HTR-8/SVneo (cell line): ENCODE results near the gene IFITM10.
"Not testable (repeated sequence)": the region's sequence is repeated elsewhere in the genome, so short reads cannot be mapped to it uniquely, and the experiment has no call there.

Source experiments
- DNase-seq: peaks from one replicate; pipeline ENCODE4 v3.0.0; 2011; ENCODE audit warnings: low spot score, mixed read lengths; ENCODE audit not compliant: insufficient read length
- FAIRE-seq: peaks from 2 replicates; lab custom pipeline; 2011; peaks lifted over from hg19 to GRCh38; lab: Jason Lieb, UNC

The IFITM10 gene

DNA sequence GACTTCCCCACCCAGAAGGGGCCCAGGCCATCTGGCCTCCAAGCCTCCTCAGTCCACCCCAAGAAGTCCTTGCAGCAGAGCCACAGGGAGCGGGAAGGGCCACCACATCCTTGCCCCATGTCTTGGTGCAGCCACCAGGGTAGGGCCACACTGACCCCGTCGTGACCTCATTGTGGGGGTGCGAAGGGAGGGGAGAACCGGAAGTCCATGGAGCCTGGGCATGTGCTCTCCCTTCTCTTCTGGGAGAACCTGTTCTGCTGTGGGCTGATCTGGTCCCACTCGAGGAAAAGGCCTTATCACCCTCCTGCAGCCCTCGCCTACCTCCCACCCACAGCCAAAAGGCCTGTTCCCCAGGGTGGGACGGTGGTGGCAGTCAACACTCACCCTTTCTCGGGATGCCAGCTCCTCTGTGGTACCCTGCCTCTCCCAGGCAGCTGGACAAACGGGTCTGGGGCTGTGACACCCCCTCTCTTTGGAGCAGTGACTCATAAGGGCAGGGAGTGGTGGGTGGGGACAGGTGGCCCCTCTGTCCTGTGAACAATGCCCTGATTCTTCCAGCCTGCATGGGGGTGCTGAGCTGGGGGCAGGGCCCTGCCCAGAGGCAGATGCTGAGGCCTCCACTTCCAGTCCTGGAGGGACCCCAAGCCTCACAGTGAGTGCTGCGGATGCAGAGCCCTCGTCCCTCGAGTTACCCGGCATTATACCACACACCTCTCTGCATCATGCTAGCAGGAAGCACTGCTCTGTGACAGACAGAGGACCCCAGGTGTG, 27.9 kb upstream of the IFITM10 start:
- no peak for DNase-seq
- FAIRE-seq: no peak

DNA sequence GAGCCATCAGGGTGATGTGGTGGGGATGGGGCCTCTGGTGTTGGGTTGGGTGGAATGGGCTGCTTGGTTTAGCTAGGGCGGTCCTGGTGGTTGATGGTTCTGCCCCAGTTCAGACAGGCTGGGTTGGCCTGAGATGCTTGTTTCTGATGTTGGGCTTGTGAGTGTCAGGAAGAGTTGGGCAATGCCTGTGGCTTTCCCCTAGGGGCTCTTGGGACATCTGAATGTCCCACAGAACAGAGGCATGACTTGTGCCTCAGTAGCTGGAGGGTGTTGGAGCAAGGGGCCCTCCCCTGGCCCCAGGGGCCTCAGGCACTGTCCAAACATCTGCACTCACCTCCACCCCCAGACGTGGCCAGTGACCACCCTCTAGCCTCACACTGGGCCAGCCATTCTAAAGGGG, 27.3 kb upstream of the IFITM10 start:
- FAIRE-seq (no peak), DNase-seq (no peak)

DNA sequence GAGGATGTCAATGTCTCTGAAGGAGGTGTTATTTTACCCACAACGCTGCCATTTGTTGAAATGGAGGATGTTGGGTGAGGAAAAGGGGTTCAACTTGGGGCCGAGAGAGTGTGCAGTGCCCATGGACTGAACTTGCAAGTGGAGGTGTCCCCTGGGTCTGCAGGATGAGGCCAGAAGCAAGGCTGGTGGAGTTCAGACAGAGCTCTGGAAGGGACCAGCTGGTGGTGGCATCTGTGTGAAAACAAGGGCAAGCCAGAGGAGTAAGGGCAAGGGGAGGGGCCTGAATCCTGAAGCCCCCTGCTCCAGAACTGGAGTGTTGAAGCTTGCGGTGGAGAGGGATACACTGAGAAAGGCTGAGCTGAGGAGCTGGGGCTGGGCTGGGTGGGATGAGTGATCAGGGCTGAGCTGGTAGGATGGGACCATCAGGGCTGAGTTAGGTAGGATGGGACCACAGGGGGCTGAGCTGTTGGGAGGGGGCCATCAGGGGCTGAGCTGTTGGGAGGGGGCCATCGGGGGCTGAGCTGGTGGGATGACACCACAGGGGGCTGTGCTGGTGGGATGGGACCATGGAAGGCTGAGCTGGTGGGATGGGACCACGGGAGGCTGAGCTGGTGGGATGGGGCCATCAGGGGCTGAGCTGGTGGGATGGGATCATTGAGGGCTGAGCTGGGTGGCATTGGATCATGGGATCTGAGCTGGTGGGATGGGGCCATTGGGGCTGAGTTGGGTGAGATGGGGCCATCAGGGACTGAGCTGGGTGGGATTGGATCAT, 26.7 kb upstream of the IFITM10 start:
- FAIRE-seq: no peak

DNA sequence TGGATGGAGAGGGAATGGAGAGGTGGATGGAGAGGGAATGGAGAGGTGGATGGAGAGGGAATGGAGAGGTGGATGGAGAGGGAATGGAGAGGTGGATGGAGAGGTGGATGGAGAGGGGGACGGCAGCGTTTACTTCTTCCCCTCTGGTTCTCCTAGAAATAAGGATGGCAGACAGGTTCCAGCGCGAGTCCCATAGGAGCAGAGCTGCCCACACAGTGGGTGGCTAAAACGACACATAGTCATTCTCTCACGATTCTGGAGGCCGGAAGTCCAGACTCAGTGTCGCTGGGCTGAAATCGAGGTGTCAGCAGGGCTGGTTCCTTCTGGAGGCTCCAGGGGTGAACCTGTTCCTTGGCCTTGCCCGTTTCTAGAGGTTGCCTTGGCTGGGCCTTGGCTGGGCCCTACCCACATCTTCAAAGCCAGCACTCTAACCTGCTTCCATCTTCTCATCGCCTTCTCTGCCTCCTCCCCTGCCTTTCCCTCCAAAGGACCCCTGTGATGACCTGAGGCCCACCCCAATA, 26.0 kb upstream of the IFITM10 start:
- no peak for FAIRE-seq
- DNase-seq: no peak

More for the DNA sequence above, 26.7 kb upstream of the IFITM10 start:
- no peak for DNase-seq

DNA sequence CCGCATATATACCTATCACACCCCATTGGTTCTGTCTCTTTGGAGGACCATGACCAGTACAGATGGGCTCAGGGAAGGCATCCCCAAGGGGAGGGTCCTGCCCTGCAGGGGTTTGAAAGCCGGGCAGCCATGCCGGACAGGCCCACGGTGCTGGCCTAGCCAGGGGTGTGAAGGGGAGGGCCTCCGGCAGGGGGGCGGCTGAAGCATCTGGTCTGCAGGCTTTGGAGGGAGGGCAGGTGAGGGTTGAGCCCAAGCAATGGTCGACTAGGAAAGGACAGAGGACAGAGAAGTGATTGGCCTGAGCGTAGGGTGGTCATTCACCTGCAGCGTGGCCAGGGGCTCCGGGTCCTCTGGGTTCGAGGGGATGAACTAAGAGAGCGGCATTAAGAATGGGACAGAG, 24.5 kb upstream of the IFITM10 start:
- DNase-seq (no peak), FAIRE-seq (no peak)

DNA sequence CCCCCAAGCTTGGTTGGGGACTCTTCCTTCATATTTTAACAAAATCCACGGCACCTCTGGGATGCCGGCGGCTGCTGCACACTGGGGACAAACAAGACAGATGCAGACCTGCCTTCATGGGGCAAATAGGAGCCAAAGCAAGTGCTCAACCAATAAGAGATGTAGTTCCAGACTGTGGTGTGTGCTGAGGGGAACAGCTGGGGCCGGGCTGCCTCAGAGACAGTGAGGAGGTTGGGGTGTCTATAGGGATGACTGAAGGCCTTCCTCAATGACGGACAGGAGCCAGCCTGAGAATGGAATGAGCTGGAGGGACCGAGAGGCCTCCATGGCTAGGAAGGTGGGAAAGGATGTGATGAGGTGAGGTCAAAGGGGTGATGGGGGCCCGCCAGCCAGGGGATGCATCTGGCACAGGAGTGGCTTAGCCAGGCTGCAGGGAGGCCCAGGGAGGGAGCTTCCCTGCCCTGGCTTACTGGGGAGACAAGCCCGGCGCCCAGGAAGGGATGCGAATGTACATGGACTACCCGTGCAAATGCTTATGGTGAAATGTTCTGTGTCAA, 23.7 kb upstream of the IFITM10 start:
- no peak for DNase-seq
- peak; percentile 13 for FAIRE-seq

DNA sequence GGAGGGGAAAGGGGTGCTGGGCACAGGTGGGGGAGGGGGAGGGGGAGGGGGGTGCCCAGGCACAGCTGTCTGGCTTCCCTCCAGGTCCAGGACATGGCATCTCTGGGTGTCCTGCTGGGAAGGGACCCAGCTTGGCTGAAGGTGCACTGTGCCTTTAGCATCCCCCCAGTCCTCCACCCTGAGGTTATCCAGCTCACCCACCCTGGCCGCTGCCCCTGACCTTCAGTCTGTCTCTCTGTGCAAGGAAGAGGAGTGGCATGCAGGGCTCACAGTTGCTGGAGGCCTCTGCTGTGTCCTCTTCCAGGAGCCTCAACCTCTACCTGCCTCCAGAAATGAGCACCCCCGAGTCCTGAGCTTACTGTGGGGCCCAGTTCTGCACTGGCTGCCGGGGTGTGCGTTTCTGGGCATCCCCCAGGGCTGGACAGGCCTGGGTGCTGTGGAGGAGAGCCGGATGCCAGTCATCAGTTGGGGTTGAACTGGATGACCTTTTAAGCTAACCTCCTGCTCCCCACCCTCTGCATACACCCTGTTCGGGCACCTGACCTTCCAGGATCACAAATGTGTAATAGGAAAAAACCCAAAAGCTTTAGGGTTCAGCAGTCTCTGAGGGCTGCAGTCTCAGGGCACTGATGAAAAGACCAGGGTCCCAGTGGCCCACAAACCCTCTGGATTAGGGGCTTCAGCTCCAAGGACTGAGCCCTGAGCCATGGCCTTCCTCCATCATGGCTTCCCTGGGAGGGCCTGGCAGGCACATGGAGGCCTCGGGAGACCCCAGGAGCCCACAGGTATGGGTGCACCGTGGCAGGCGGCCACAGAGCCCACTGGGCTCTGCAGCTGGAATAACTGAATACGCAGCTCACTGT, 23.0 kb upstream of the IFITM10 start:
- no peak for DNase-seq
- FAIRE-seq: peak; percentile 72

DNA sequence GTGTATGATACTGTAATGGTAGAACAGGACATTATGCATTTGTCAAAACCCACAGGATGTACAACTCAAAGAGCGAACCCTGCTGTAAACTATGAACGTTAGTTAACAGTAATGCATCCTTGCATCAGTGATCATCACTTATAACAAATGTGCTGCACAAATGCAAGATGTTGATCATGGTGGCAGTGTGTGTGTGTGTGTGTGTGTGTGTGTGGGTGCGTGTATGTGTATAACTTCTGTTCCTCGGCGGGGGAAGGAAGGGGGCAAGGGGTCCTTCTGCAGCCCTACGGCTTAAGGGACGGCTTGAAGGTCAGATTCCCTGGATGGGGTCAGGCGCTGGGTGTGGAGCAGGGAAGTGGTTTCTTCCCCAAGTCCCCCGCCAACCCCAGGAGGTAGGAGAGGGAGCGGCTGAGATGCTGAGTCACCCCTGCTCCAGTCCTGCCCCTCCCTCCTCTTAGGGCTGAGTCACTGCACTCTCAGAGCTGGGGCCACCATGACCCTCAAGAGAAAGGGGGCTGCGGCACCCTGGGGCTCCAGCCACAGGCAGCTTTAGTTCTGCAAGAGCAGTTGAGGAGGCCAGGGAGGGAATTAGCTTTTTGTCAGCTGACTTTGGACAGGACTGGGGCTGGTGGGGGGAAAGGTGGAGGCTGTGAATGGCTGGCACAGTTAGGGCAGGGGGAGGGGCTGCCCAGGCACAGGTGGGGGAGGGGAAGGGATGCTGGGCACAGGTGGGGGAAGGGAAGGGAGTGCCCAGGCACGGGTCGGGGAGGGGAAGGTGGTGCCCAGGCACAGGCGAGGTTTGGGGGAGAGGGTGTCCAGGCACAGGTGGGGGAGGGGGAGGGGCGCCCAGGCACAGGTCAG, 22.1 kb upstream of the IFITM10 start:
- FAIRE-seq (peak; percentile 89), DNase-seq (peak; percentile 92)

DNA sequence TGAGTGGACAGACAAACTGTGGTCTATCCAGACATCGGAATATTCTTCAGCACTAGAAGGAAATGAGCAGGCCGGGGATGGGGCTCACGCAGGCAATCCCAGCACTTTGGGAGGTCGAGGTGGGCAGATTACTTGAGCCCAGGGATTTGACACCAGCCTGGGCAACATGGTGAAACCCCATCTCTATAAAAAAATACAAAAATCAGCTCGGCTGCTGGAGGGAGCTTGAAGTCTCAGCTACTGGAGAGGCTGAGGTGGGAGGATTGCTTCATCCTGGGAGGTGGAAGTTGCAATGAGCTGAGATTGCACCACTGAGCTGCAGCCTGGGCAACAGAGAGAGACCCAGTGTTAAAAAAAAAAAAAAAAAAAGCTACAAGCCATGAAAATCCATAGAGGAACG, 21.3 kb upstream of the IFITM10 start:
- DNase-seq: no peak
- FAIRE-seq: no peak

DNA sequence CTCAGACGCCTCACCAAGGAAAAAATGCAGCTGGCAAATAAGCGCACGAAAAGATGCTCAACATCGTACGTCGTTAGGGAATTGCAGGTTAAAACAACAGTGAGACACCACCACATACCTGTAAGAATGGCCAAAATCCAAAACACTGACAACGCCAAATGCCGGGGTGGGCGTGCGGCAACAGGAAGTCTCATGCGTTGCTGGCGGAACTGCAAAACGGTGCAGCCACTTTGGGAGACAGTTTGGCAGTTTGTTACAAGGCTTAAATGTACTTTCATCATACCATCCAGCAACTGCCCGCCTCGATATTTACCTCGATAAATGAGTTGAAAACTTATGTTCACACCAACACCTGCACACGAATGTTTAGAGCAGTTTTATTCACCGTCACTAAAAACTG, 20.9 kb upstream of the IFITM10 start:
- FAIRE-seq: peak; percentile 16

DNA sequence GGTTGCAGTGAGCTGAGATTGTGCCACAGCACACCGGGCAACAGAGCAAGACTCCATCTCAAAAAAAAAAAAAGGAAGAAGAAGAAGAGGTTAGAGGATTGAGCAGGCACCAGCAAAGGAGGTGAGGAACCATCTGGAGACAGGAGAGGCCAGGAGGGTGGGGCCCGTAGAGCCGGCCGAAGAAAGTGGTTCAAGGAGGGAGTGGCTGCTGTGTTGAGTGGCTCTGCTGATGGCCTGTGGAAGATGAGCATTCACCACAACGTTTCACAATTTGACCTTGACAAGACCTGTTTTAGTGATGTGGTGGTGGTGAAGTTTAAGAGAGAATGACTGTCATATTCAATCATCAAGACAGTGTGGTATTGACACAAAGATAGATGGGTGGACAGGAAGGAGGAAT, 20.1 kb upstream of the IFITM10 start:
- DNase-seq (no peak), FAIRE-seq (peak; percentile 9)

More for the DNA sequence above, 20.9 kb upstream of the IFITM10 start:
- DNase-seq: no peak

DNA sequence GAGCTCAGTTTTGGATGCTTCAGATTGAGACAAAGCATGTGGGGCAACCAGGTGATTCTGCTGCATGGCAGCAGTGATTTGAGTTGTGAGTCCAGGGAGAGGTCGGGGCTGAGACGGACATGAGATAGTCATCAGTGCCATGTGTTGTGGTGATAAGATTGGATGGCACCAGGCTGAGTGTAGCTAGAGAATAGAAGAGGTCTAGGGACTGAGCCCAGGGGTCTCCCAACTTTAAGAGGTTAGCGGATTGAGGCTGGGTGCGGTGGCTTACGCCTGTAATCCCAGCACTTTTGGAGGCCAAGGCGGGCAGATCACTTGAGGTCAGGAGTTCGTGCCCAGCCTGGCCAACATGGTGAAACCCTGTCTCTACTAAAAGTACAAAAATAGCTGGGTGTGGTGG, 19.7 kb upstream of the IFITM10 start:
- FAIRE-seq: no peak
- DNase-seq: no peak

DNA sequence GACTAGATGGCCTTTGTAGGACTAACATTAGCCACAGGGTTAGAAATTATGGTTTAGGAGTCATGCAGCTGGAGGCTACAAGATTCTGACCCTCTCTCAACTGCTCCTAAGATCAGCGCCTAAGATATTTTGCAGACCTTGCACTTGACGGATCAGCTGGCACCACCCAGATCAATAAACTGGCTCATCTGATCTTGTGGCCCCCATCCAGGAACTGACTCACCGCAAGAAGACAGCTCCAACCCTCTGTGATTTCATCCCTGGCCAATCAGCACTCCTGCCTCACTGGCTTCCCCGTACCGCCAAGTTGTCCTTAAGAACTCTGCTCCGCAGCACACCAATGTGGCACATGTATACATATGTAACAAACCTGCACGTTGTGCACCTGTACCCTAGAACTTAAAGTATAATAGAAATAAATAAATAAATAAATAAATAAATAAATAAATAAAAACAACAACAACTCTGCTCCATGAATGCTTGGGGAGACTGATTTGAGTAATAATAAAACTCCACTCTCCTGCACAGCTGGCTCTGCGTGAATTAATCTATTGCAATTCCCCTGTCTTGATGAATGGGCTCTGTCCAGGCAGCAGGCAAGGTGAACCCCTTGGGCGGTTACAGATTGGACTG, 19.0 kb upstream of the IFITM10 start:
- not testable (repeated sequence) for FAIRE-seq, DNase-seq

DNA sequence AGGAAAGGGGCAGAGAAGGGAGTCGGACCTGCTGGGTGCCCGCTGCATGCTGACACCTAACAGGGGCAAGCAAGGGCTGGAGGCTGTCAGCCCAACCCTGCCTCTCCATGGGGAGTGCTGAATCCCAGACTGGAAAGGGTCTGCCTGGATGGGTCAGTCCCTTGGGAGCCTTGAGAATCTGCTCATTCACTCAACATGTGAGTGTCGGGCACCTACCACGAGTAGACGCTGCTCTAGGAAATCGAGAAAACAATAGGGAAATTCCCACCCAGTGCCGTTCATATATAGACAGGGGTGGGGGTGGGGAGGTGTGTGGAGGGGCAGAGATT, 17.7 kb upstream of the IFITM10 start:
- no peak for FAIRE-seq
- DNase-seq: no peak

DNA sequence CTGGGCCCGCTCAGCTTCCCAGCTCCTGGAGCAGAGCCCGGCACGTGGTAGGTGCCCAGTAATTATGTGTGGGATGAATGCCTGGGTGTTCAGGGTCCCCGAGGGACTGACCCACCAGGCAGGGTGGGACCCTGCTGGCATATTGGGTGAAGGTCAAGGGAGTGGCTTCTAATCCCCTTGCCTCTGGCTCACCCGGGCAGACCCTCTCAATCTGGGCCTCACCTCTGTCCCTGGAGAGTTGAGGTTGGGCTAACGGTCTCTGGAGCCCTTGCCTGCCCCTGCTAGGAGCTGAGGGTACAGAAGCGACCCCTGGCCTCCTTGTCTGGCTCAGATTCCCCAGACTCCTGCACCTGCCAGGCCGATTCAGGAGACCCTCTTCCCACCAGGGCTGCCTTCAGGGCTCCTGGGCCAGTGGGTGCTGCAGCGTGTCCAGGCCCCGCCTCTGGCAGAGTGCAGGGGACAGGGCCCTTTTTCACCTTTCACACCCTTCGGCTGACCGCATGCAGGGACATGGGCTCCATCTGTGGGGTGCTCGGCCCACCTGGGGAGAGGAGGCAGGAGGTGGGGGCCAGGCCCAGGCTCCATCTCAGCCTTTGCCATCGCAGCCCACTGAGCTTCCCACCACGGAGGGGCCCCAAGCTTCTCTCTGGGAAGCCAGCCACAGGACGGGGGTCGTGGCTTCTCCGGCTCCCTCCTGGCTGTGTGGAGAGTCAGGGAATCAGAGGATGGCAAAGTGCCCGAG, 17.2 kb upstream of the IFITM10 start:
- DNase-seq (no peak), FAIRE-seq (no peak)

DNA sequence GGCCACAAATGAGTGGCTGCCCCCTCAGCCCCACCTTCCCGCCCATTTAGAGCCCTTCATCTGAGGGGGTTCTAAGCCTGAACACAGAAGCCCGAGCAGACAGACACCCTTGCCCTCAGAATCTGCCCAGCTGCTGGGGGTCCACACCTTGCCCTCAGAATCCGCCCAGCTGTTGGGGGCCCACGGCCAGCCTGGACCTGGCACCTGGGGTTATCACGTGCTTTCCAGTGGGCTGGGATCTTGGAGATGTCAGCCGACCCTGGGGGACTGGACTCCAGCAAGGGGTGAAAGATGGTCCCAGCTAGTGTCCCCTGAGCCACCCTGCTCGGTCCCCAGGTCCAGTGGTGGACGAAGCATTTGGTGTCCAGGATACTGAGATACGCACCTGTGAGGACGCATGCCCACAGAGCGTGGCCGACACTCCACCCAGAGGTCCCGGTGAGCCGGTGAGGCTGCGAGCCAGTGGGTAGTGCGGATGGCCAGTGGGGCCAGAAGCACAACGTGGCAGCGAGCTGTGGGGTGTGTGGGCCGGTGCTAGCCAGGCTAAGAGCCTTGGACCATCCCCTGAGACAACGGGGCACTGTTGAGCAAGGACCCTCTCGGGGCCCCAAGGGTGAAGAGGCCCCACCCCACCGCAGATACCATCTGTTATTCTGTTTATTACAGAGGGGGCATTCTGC, 16.5 kb upstream of the IFITM10 start:
- FAIRE-seq (no peak), DNase-seq (no peak)

DNA sequence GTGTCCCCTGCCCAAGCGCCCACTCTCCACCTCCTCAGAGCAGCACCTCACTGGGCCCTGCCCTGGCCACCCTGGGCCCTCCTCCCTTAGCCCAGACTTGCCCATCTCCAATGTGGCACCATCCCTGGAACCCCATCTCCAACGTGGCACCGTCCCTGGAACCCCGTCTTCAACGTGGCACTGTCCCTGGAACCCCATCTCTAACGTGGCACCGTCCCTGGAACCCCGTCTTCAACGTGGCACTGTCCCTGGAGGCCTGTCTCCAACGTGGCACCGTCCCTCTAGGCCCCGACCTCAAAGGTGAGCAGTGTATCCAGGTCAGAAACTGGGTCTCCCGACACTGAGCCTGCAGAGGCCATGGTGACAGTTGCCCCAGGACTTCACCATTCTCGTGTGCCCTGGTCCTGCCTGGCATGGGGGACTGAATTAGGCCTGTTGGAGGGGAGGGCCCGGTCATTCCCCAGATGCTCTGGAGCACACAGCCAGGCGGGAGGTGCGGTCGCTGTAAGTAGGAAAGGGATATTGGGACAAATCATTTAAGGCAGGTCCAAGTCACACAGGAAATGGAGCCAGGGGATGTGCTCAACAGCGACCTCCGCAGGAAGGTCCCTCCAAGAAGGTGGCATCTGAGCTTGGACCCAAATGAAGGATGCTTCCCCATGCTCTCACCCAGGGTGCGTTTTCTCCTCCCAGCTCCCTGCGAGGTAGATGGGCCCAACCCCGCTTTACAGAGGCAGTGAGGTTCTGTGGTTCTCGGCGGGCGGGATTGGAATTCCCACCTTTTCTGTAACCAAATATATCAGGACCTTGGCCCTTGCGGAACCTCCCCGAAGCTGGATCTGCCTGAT, 15.7 kb upstream of the IFITM10 start:
- DNase-seq: no peak

More for the DNA sequence above, 15.7 kb upstream of the IFITM10 start:
- FAIRE-seq: no peak
